DMS53 (cell line): ENCODE measurements around the gene ANO7.
A peak's percentile ranks its signal among the peaks of the same experiment; 100 is the strongest.

ENCODE experiments used
- DNase-seq: peaks from one replicate; lab custom pipeline; 2025; lab: John Stamatoyannopoulos, UW

ANO7 gene

DNA sequence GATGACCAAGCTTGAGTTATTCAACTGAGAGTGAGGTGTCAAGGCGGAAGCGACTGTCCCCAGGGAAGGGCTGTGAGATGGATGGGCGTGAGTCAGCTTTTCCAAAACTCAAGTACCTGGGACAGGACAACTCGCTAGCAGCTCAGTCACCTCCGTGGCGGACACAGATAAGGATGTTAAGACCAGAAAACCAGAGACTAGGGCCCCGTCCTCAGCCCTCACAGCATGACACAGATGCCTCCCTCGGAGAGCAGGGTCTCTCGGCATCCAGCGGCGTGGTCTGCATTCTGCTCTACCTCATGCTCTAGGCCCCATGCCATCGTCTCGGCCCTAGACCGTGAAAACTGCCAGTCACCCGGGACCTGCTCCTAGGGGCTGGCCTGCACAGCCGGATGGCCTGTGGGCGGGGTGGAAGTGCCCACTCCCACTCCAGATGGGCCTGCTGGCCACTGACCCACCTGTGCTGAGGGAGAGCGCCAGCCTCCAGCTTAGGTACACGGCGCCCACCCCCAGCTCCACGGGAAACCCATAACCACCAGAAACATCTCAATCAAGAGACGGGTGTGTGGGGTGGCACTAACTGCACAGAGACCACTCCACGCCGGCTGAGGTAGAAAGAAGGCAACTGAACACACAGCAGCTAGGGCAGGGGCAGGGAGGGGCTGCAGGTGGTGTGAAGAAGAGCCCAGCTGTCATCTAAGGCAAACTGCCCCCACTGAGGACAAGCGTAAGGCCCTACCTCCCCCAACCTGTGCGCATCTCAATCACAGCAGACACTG is 39.8 kb downstream of the ANO7 start:
- no peak for DNase-seq

DNA sequence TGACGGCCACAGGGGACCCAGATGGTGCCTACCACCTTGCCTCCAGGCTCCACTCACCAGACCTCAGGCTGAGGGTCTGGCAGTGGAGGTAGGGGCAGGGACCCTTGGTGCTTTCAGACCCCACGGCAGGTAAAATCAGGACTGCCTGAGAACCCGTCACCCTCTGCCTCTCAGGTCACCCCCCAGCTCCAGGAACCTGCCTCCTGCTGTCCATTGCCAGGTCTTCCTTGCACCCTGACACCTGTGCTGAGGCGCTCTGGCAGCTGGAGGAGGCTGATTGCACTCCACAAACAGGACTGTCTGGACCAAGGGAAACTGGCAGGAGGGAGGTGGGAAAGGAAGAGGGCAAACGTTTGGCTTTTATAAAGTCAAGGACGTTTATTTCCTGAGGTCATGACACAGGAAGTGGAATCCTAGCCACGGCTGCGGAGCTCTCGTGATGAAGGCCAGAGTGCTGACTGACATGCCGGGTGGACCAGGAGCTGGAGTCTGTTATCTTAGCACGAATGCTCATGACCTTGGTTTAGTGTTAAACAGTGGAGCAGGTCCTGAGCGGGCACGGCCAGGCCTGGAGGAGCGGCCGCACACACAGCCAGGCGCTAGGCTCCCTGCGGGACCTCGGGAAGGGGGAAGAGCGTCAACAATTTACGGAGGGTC is 40.5 kb downstream of the ANO7 start:
- DNase-seq, result no peak

DNA sequence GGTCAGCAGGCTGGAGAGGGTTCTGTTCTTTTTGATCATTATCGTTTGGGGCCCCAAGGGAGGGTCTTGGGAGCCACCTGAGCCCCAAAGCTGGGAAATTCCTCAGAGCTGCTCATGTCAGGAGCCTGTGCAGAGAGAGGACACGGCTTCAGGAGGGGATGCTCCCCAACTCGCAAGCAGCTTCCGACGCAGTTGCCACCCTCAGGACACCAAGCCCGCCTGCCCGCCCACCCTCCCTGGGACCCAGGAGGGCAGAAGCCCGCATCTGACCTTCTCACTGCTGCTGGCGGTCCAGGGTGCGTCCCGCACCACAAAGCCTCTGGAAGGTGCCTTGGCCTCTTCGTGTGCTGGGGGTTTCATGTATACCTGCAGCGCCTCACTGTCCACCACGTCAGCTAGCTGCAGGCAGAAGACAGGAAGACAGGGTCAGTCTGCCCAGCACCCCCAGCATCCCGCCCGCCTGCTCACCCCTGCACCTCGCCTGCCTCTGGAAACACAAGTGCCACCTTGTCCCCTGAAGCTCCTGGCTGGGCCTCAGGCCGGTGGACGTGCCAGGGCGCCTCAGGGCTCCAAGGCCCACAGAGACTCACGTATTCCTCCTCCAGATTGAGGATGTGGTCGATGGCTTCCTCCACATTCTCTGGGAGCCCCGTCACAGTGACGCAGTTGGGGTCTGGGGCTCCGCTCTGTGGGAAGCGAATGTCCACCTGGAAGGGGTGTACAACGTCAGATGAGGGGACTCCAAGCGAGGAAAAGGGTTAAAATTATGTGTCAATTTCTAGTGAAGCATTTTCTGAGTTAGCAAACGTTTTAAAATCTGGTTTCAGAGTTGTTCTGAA is 41.3 kb downstream of the ANO7 start:
- no peak for DNase-seq

DNA sequence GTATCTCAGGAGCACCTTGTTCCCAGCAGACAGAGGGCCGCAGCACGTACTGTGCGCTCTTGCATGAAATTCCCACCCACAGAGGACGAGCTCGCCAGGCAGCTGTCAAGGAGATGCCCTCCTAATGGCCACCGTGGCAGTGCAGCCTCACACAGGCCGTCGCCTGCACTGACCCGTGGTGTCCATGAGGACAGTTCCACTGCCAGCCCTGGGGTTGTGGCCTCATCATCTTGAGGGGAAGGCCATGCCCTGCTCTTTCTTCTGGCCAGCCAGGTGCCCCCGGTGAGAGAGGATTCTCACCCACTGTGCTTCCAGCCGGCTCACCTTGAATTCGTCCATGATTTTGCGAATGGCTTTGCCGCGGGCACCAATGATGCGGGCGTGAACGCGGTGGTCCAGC is 42.0 kb downstream of the ANO7 start:
- no peak for DNase-seq

DNA sequence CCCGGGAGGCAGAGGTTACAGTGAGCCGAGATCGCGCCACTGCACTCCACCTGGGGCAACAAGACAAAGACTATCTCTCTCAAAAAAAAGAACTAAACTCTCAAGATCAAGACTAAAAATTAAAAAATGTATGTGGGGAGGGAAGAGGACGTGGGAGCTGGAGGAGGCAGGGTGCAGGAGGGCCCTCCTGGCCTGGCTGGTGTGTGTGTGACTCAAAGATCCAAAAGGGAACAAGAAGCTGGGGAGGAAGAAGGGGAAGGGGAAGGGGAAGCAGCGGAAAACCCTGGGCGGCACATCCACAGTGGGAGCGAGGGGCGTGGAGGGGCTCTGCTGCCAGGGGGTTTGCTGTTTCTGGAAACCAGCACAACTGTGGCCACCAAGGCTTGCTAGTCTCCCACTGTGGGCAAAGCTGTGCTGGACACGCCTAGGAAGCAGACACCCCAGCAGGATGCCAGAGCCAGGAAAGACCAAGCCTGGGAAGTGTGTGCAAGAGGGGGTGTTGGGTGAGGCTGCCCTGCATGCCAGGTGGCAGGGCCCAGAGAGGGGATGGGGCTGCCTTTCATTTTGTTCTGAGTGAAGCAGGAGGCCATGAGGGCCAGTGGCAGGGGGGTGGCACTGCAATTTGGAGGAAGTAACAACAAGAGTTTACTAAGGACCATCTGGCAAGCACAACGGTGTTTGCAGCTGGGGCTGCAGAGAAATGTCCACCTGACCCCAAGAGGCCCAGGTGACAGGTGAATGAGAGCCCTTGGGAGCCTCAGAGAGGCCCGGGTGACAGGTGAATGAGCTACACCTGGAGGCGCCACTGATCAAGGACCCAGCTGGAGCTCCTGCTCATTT is 44.5 kb downstream of the ANO7 start:
- DNase-seq, result peak; percentile 91

DNA sequence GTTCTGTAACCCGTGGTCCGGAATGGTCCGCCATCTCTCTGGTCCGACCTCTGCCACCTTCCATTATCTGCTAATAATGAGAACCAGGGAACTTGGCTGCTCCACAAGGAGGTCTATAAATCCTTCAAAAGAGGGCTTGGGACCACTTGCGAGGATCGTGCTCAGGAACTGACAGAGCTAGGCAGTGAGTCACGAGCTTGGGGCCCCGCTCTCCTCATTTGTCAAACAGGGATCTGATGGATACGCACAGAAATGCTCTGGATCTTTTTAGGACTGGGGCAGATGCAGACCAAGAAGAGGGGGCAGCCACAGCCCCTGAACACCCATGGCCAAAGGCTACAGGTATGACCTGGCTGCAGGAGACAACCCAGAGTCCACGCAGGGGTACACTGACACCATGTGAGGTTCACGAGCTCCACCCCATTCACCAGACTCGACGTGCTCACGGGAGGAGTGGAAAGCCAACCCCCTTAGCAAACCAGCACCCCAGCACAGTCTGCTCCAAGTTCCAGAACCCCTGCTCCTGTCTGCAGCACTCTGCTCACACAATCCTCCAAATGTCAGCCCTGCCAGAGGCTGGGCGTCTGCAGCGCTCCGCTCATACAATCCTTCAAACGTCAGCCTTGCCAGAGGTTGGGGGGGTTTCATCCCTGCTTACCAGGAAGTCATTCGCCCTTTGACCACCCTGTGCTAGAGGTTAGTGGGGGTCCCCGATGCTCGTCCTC is 45.8 kb downstream of the ANO7 start:
- no peak for DNase-seq

DNA sequence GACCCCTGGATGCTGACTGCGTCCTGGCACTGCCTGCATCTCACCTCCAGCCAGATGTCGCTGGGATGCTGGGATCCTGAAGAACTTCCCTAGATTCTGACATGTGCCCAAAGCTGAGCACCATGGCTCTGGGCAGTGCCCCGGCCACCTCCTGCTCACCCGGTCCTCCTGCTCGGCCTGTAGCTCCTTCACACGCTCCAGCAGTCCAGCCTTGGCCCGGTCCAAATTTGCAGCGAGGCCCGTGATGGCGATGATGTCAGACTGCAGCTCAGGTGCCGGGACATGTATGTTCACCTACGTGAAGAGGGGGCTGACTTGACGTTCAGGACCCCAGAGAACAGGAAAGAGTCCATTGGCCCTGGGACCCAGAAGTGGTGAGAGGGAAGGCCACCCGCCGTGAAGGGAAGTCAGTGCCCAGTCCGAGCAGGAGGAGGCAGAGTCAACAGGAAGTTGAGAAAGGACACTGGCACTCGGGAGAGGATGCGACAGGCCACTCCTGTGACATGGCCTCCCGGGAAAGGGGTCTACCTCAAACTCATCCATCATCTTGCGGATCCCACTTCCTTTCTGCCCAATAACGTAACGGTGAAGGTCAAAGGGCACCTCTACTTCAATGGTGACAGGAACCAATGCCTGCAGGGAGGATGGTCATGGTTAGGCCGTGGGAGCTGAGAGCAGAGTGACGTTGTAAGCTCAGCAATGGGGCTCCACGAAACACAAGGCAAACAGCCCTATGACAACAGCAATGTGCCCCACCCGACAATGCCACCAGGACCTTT is 46.7 kb downstream of the ANO7 start:
- DNase-seq, result no peak

DNA sequence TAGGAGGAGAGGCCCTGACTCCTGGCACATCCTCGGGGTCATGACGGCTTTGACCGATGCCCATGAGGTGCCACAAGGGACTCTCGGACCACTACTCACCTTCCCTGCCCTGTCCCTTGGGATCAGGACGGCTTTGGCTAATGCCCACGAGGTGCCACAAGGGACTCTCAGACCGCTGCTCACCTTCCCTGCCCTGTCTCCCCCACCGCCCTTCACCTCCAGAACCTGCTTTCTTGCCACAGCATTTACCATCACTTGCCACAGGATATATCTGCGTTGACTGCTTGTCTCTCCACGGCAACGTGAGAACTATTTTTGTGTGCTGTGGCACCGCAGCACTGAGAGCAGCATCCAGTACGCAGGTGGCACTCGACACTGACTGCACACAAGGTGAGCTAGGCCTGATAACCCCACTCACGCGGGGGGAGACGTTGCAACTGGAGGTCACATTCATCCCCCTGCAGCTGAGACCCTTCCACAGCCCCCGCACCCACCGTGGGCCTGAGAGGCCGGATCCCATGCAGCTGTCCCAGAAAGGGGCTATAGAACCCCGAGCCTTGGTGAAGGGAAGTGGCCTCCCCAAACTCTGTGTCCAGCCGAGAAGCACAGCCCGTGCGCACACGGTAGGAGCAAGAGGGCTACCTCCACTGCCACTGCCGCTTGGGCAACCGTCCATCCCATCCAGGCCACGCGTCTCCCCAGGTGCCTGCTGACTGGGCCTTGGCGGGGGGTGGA is 47.5 kb downstream of the ANO7 start:
- DNase-seq, result no peak

DNA sequence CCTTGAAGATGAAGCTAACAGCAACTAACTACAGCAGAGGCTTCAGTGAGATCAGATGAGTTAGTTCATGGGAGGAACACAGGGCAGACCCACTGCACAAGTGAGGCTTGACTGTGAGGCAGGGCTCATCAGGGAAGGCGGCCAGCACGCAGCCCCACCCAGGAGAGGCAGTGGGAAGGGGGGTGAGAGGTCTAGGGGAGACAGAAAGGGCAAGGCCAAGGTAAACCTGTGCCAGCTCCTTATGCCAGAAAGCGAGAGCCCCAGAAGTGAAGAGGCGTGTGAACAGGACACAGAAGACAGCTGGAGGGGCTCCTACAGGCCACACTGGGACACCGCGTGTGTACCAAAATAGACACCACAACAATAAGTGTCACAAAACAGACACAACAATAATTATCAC is 48.6 kb downstream of the ANO7 start:
- no peak for DNase-seq

DNA sequence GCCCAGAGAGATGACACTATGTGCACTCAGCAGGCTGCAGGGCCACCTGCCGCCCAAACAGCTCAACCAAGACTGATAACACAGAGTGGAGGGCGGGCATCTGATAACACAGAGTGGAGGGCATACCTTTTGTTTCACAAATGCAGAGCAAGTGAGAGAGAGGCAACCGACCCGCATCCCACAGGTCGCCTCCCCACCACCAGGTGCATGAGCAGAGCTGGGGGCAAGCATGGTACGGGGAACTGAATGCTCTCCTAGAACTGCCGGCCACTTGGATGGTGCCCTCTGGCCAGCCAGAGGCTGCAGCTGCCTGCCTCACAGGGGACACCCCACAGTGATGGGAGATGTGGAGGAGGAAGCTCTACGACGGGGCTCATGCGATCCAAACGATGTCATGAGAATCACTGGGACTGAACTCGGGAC is 49.5 kb downstream of the ANO7 start:
- peak; percentile 78 for DNase-seq

DNA sequence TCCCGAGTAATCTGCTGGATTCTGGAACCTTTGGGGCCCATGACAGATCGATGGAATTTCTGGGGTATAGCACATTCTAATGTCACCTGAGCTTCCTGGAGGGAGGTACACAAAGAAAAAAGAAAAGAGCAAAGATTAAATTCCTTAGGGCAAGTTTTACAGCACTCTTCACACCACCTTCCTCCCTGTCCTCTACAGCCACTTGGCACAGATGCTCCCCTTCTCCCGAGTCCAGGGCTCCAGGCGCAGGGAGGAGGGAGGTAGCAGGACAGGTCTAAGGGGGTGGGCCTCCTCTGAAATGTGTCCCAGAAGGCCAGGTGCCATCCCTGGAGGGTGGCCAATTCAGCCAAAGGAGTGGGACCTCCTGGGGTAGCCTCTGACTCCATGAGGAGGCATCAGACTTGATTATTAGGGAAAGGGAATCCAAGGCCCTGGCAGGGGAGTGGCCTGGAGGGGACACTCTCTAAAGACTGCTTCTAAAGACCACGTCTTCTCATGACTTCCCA is 50.3 kb downstream of the ANO7 start:
- no peak for DNase-seq

DNA sequence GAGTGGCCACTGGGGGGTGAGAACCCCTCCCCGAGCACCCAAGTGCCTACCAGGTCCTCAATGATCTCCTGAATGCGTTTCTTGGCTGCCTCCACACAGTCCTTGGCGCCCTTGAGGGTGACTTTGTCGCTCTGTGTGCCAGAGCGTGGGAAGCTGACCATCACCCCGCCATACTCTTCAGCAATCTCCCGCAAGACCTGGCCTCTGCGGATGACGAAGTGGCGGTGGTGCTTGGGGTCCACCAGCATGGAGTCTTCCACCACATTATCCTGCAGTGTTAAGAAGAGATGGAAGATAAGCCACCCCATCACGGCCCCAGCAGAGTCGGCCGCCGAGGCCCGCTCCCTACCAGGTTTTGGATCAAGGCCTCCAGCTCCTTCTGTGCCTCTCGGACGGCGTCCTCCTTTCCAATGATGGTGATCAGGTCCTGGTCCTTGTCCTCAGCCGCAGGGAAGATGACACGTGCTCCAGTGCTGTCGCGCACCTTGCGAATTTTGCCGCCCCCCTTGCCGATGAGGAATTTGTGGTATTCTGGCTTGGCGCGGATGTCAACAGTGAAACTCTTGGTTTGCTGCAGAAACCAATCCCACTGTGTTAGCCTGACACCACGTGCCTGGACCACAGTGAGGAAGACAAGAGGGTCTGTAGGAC is 51.2 kb downstream of the ANO7 start:
- no peak for DNase-seq

DNA sequence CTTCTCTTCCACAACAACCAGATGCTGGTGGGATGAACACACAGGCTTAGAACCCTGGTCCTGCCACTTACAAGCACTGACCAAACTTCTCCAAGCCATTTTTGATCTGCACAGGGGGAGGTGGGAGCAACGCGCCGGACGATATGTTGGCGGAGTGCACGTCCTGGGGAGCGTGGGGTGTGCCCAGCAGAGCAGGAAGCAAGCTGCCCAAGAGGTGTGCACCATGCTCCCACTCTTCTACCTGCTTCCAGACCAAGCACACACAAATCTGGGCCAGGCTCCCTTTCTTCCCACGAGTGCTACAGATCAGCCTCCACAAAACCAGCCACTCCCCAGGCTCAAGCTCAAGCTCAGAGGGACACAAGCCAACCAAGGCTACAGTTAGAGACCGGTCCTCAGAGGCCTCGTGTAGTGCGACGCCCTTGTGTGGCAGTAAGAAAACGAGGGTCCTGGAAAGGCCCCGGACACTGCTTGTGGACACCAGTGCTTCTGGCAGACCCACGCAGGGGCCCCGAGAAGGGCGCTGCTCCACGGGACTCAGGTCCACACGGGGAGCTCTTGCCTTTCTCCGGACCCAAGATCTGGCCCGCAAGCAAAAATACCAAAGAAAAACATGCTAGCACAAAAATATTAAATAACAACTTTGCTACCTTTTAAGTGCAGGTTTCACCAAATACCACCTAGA is 52.0 kb downstream of the ANO7 start:
- no peak for DNase-seq

DNA sequence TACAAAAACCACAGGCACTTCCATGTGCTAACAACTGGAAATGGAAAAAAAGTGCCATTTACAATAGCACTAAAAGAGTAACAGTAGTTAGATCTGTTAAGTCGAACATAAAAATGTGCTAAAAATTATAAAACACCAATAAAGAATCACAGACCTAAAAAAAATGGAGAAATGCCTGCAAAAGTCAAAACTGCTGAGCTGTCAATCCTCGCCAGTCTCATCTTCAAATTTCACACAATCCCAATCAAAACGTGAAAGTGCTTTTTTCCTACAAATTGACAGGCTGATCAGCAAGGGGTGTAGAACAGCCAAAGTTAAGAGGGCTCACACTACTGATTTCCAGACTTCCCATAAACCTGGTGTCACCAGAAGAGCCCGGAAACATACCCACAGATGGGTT is 53.2 kb downstream of the ANO7 start:
- DNase-seq, result no peak

DNA sequence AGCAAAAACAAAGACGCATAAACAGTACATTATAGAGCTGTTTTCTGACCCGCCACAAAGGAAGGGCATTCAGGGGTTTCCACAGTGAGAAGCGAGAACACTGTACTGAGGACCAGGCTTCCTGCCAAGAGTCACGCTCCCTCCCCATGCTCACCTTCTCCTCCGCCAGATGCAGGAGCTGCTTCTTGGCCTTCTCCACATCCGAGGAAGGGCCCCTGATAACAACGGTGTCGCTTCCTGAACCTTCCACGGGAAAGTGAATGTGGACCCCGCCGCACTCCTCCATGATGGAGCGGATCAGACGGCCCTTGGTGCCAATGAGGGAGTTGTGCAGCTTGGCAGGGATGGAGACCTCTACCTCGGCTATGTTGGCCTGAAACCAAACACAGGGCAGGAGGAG is 53.8 kb downstream of the ANO7 start:
- no peak for DNase-seq

DNA sequence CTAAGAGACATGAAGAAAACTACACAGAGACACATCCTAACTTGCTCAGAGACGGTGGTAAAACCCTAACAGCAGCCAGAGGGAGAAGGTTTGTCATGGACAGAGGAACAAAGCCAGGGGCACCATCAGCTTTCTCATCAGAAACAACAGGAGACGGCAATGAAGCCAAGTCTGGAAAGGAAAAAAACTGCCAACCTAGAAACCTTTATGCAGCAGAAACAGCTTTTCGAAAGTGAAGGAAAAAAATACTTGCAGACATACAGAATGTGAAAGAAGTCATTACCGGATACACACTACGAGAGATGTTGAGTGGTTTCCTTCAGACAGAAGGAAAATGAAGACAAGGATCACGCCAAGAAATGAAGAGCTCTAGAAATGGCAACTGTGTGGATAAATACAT is 55.9 kb downstream of the ANO7 start:
- DNase-seq, result no peak

DNA sequence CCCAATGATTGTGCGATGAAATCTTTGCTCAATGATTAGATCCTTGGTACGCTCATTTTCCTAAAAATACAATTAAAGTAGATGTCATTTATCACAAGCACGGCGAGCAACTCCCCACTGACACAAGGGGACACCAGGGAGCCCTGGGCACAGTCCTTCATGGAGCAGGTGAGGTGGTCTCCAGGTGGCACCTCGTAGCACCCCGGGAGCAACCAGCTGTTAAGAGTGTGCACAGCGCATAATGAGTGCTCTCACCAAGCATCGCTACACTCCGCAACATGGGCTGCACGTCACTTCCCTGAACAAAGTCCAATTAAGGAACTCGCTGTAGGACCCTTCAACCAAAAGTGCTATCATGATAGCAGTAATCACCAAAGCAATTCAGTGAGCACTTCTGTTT is 59.8 kb downstream of the ANO7 start:
- no peak for DNase-seq

DNA sequence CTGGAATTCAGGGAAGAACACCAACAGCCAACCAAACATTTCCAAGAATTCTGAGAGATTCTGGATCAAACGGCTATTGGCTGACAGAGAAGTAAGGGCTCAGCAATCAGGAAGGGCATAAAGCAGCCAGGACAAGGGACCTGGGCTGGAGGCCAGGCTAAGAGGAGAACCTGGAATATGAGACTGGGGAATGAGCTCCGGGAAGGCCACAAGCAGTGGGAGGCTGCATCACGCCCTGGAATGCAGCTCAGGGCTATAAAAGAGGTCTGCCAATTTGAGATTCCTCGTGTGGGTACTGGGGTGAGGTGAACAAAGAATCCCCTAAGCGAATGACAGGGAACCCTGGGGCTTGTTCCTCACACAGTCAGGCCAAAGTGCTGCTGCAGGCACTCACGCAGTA is 60.4 kb downstream of the ANO7 start:
- DNase-seq, result no peak

DNA sequence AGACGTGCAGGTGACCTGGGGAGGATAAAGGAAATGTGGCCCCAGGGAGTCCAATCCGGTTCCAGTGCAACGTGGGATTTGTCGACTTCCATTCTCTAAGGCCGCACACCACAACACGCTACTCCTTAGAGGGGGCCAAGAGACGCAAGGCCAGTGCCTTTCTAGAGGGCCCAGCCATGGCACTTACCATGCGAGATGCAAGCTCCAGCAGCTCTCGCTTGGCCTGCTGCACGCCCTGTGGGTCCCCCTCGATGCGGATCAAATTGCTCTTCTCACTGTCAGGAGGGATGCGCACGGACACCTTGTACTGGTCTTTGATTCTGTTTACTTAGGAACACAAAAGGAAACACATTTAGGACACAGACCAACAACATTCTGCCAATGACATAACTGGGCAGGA is 61.2 kb downstream of the ANO7 start:
- DNase-seq, result no peak
